SK-N-SH (cell line): ENCODE results near the gene GABRG3.

Experiments
- CTCF ChIP-seq: fragments of 200-600 bp; sonication (generic); IDR thresholded peaks from 2 replicates; pipeline ENCODE4 v1.6.1; 2017; ENCODE audit warnings: antibody characterized with exemption, mild to moderate bottlenecking, moderate library complexity
- EZH2phosphoT487 ChIP-seq: fragments of 200-600 bp; sonication (generic); IDR thresholded peaks from 2 replicates; pipeline ENCODE4 v1.6.1; 2017; ENCODE audit warnings: low read depth, mixed run types, mild to moderate bottlenecking, antibody characterized with exemption, moderate library complexity, borderline replicate concordance
- GABPA ChIP-seq: IDR thresholded peaks from 2 replicates; pipeline ENCODE4 v1.4.0; 2012; ENCODE audit warnings: low read depth, mild to moderate bottlenecking
- POLR2AphosphoS5 ChIP-seq: IDR thresholded peaks from 2 replicates; pipeline ENCODE4 v1.6.1; 2012; ENCODE audit warnings: low read depth, low read length
- RAD21 ChIP-seq: IDR thresholded peaks from 2 replicates; pipeline ENCODE4 v1.6.1; 2012; ENCODE audit warnings: mild to moderate bottlenecking, low read length
- RXRA ChIP-seq: IDR thresholded peaks from 2 replicates; pipeline ENCODE4 v1.4.0; 2012; ENCODE audit warnings: low read depth, mild to moderate bottlenecking, borderline replicate concordance
- USF1 ChIP-seq: IDR thresholded peaks from 2 replicates; pipeline ENCODE4 v1.4.0; 2012; ENCODE audit warnings: low read depth, borderline replicate concordance
- YY1 ChIP-seq: IDR thresholded peaks from 2 replicates; pipeline ENCODE4 v1.4.0; 2012; ENCODE audit warnings: low read depth, mild to moderate bottlenecking

DNA sequence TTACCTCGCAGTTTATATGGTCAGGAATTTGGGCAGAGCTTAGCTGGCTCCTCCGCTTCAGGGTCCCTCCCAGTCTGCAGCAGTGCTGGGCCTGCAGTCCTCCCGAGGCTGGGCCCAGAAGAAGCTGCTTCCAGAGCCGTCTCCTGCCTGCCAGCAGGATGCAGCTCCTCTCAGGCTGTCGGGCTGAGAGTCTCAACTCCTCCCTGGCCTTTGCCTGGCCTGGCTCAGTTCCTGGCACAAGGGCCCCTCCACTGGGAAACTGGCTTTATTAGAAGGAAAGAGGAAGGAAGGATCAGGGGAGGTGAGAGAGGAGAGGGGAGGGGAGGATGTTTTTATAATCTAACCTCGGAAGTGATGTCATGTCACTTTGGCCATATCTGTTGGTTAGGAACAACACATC, 72.8 kb downstream of the GABRG3 start:
- TF ChIP-seq CTCF: no peak
- TF ChIP-seq RAD21: no peak
- TF ChIP-seq EZH2phosphoT487: no peak
- TF ChIP-seq POLR2AphosphoS5: no peak
- TF ChIP-seq YY1: no peak
- no peak for TF ChIP-seq USF1
- no peak for TF ChIP-seq RXRA
- TF ChIP-seq GABPA: no peak
